Measurements from ENCODE around the gene PCGF2.

PCGF2 gene

DNA sequence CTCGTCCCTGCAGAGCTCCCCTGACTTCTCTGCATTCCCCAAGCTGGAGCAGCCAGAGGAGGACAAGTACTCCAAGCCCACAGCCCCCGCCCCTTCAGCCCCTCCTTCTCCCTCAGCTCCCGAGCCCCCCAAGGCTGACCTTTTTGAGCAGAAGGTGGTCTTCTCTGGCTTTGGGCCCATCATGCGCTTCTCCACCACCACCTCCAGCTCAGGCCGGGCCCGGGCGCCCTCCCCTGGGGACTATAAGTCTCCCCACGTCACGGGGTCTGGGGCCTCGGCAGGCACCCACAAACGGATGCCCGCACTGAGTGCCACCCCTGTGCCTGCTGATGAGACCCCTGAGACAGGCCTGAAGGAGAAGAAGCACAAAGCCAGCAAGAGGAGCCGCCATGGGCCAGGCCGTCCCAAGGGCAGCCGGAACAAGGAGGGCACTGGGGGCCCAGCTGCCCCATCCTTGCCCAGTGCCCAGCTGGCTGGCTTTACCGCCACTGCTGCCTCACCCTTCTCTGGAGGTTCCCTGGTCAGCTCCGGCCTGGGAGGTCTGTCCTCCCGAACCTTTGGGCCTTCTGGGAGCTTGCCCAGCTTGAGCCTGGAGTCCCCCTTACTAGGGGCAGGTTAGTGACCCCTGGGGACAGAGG lies 31.6 kb downstream of the PCGF2 start:
- DNase-seq: no peak

GRCh38 chr17:38715216-38715943 lies 32.8 kb downstream of the PCGF2 start:
- DNase-seq: no peak

- no peak for DNase-seq
These were observed 34.6 kb downstream of the PCGF2 start for GRCh38 chr17:38713456-38714075.

GRCh38 chr17:38712593-38712992 lies 35.5 kb downstream of the PCGF2 start:
- DNase-seq: no peak

GRCh38 chr17:38711792-38712571 lies 36.2 kb downstream of the PCGF2 start:
- DNase-seq: no peak

DNA sequence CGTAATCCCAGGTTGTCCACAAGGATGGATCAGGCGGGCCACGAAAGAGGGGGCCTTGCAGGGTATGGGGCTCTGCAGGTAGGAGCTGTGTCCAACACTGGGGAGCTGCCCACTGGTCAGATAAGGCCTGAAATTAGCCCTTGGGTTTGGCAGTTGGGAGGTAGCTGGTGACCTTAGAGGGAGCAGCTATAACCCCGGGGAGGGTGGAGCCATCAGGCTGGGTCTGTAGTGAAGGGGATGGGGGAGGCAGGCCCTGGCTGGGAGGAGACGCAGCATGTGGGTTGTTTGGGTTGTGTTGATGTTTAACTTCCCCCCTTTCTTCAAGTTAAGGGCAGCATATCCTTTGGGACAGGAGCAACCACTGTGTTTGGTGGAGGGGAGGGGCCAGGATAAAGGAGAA lies 37.2 kb downstream of the PCGF2 start:
- no peak for DNase-seq

DNA sequence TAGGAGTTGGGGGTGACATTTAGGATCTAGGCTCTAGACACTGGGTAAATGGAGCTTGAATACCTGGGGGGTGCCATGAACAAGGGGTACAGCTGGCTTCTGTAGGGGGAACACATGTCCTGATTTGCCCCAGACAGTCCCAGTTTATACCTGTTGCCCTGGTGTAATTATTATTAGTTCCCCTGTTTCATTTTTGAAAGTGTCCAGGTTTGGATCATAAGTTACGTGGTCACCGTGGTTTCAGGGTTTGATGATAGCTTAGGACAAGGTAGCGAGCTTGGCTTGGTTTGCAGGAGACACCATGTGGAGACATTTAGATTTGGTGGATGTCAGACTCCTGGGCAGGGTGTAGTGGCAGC lies 37.6 kb downstream of the PCGF2 start:
- DNase-seq: no peak

DNA sequence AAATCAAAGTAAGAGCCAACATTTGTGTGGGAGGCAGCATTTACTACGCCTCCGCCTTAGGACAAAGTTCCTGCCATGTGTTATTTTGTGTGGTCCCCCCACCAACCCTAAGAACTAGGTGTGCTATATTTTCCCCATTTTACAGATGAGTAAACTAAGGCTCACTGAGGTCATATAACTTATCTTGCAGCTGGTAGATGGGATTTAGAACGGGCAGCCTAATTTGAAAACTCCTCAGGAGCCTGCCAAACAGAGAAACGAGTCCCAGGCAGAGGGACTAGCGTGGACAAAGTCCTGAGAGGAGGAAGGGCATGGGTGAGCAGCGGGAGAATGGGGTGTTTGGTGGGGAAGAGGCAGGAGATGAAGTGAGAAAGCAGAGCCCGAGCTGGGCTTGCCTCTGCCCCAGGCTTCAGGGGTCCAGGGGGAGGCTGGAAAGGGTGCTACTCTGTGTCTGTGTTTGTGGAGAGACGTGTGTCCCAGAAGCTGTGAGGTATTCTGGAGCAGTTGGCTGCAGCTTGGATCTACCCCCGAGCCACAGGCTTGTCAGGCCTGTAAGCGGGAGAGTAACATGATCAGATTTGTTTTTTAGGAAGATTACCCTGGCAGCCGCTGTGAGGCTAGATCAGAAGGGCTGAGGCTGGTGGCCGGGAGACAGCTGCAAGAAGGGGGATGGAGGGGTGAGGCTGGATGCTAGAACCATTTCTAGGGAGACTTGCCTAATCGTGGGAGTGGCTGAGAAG lies 38.1 kb downstream of the PCGF2 start:
- DNase-seq: no peak

DNA sequence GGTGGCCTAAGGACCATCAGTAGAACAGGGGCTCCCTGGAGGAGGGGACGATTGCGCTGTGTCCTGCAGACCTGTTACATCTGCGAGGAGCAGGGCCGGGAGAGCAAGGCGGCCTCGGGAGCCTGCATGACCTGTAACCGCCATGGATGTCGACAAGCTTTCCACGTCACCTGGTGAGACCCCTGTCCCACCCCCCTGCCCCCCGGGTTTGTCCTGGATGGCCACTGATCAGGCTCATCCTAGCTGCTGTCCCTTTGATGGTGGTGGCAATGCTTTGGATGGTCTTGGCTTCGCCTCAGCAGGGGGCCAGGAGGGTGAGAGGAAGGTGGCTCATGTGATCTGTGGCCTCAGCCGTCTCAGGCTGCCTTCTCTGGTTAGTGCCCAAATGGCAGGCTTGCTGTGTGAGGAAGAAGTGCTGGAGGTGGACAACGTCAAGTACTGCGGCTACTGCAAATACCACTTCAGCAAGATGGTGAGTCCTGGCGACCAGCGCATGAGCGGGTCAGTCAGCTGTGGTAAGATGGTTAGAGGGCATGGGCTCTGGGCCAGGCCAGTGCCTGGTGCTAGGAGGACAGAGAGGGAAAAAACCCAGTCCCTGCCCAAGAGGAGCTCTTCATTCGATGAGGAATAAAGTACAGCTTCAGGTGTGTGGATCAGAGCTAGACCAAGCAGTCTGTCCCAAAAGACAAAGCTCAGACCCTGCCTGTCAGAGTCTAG lies 38.9 kb downstream of the PCGF2 start:
- DNase-seq: no peak

GRCh38 chr17:38707678-38708351 lies 40.3 kb downstream of the PCGF2 start:
- no peak for DNase-seq

- no peak for DNase-seq
These were observed 41.5 kb downstream of the PCGF2 start for GRCh38 chr17:38706505-38707216.

DNA sequence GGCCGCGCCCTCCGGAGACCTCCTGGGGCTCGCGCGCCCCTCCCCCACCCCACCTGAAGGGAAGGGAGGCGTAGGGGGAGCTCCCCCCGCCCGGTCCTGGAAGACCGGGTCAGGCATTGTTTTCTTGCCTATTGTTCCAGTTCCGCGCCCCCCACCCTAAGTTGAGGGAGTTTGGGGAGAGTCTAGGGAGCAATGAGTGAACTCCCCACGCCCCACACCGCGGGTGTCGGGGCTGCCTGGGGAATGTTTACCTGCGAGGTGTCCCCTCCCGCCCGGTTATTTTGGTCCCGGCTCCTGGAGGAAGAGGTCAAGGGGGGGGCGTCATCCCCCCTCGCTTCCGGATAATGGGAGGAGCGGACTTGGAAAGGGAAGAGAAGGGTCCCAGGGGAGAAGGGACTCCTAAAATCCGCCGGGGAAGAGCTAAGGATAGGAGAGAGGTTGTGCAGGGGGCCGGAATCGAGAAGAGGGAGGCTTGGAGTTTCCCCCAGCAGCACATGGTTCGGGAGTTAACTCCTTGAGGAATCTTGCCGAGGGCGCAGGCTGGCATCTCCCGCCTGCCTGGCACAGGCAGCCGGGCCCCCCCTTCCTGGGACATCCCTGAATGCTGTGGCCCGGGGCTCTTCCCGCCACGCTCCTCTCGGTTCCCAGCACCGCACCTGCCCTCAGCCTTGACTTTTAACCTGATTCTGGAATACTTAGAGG lies 42.2 kb downstream of the PCGF2 start:
- no peak for DNase-seq

GRCh38 chr17:38705523-38705802 lies 42.7 kb downstream of the PCGF2 start:
- no peak for DNase-seq

DNA sequence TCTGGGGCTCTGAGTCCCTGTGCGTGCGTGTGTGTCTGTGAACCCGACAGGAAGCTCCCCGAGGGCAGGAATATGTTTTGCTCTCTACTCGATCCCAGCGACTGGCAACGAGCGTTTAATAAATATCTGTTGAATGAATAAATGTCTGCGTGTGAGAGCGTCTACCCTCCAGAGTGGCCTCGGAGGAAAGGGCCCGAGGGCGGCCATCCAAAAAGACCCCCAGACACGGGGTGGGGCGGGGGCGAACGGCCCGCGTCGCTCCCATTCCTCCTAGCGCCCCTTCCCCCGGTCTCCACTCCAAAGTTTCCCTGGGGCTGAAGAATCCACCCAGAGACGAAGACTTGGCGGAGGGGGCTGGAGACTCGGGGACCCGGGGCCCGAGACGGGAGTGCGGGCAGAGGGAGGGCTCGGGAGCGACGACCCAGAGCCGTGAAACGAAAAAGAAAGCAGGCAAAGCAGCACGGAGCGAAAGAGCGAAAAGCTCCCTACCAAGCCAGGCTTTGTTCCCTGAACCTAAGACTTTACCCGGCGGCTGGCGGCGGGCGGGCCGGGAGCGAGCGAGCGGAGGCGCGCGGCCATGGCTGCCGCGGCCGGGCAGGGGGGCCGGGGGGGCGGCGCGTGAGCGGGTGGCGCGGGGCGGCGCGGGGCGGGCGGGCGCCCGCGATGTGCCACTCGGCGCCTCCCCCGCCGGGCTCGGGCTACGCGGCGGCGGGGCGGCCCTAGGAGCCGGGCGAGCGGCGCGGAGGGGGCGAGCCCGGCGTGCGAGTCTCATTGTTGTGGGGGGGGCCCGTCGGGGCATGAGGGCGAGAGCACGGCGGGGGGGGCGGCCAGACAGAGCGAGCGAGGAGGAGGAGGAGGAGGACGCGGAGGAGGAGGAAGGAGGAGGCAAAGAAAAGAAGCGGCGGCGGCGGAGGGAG lies 43.3 kb downstream of the PCGF2 start, which contains the start of gene MLLT6:
Gene MLLT6 (plus strand): TSS at position 668 of the 917 bp plus-strand sequence. CDS start 360 bp downstream, outside the sequence.
- peak; percentile 60 for DNase-seq

DNA sequence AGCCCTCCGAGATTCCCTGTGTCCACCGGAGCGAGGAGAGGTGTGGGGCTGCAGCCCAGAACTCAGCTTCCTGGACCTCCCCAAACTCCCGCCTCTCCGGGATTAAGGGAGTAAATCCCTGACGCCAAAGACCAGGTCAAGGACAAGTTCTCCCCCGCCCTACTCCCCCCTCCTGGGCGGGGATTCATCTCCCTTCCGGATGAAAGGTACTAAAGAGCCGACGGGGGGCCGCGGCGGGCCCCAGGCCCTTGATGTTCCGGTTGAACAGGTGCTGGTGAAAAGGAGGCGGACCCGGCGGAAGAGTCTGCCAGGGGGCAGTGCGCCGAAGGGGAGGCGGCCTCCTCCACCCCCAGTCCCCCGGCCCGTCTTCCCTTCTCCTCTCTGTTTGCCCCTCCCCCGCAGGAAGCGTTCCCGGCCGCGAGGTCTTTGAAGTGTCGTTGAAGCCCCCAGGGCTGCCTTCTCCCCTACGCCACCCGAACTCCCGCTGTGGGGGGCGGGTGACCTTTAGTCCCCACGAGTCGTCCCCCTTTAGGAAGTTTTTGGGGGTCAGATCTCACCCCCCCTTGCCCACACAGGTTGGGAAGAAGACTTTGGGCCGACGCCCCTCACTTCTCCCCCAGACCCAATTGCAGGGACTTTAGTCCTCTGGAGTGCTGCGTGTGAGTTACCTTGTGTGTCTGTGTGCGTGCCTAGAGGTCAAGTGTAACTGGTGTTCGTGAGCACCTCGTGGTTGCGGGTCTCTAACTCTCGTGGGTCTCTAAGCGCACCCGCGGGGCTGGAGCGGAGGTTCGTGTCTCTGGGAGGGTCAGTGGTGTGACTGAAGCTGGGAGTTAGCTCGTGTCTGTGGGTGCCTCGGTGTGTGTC lies 44.2 kb downstream of the PCGF2 start:
- peak; percentile 75 for DNase-seq

DNA sequence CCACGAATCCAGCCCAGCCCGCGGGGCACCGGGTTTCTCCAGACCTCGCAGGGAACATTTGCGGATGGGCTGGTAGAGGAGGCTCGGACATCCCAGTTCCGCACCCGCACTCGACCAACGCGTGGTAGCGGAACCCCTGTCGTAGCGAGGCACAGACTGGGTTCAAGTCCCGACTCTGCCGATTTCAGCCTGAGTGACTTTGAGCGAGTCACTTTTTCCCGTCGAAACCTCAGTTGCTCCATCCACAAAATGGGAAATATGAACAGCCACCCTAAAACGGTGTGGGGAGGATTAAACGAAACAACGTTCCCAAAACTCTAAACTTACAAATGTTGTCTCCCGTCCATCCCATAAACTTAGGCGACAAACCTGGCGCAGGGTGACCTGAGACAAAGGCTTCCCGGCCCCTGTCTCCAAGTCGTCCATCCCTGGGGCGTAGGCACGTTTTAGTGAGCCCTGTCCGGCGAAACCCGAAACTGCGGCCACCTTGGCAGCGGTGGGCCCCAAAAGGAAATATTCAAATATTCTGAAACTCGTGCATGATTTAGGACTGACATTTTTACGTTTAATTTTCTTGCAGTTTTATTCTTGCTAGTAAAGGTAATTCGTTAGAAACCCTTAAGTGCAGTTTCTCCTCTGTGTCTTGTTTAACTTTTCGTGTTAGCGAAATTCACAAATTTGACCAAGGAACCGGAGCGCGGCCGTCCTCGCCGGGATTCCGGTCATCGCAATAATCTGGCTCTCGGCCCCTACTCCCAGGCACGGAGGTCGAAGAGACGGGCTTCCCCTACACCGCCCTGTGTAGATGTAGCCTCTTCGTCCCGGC lies 45.0 kb downstream of the PCGF2 start:
- no peak for DNase-seq
